SK-N-SH (cell line): Measurements from ENCODE around the gene POT1. TPM values are rescaled to one million over a fixed set of nuclear protein-coding genes. Genes with fewer than 3 reads are reported as not detected.
A peak's percentile ranks its signal among the peaks of the same experiment; 100 is the strongest.

Source experiments
- CTCF ChIA-PET: fragments of 300-600, 350-600 bp; formaldehyde crosslinking; extraction: SDS; loops from one replicate; lab custom pipeline; 2021; lab: Yijun Ruan, JAX
- POLR2A ChIA-PET: fragments of 350-600 bp; sonication (Branson Sonifier 250); formaldehyde crosslinking; extraction: SDS; loops from one replicate; lab custom pipeline; 2020; ENCODE audit warnings: antibody characterized with exemption, inconsistent platforms; lab: Yijun Ruan, JAX
- DNase-seq: peaks from one replicate; pipeline ENCODE4 v3.0.0; 2012
- H2AFZ ChIP-seq: fragments of 200-600 bp; sonication (generic); 2 replicates; pipeline ENCODE4 v1.8.1; 2016; ENCODE audit warnings: antibody characterized with exemption, mild to moderate bottlenecking, low read depth
- H3F3A ChIP-seq: fragments of 200-600 bp; sonication (generic); replicated peaks from 2 replicates; pipeline ENCODE3; 2016; ENCODE audit warnings: antibody characterized with exemption, mild to moderate bottlenecking; ENCODE audit not compliant: insufficient read depth
- H3K27ac ChIP-seq, 2 experiments: fragments of 200-500 bp in 1 of 2; fragments of 200-600 bp in 1 of 2; sonication (Bioruptor generic) in 1 of 2; sonication (generic), shearing (Covaris generic) in 1 of 2; 2 replicates each; pipeline versions ENCODE4 v1.5.1 to v1.6.1; 2014 to 2016; ENCODE audit warnings: low read depth in 2 of 2, inconsistent platforms in 1 of 2, low read length in 1 of 2, mild to moderate bottlenecking in 1 of 2, mixed read lengths in 1 of 2
- H3K27me3 ChIP-seq: fragments of 200-600 bp; sonication (generic), shearing (Covaris generic); 2 replicates; pipeline ENCODE4 v1.6.1; 2016; ENCODE audit warnings: mixed run types; ENCODE audit not compliant: insufficient read depth
- H3K36me3 ChIP-seq, 2 experiments: fragments of 200-500 bp in 1 of 2; fragments of 200-600 bp in 1 of 2; sonication (Bioruptor generic) in 1 of 2; sonication (generic) in 1 of 2; replicated peaks in 1 of 2; 2 replicates each; pipeline versions ENCODE3 to v1.5.1; 2014 to 2016; ENCODE audit warnings: low read length in 1 of 2, mild to moderate bottlenecking in 1 of 2; ENCODE audit not compliant: insufficient read depth in 2 of 2, control insufficient read depth in 1 of 2
- H3K4me1 ChIP-seq, 2 experiments: fragments of 200-500 bp in 1 of 2; fragments of 200-600 bp in 1 of 2; sonication (Bioruptor generic) in 1 of 2; sonication (generic), shearing (Covaris generic) in 1 of 2; 2 replicates each; pipeline versions ENCODE4 v1.5.1 to v1.6.1; 2014 to 2016; ENCODE audit warnings: low read depth in 1 of 2, low read length in 1 of 2, mixed run types in 1 of 2; ENCODE audit not compliant: insufficient read depth in 2 of 2, control insufficient read depth in 1 of 2
- H3K4me2 ChIP-seq: fragments of 200-600 bp; sonication (generic), shearing (Covaris generic); 2 replicates; pipeline ENCODE4 v1.6.1; 2017; ENCODE audit warnings: mixed run types
- H3K4me3 ChIP-seq, 2 experiments: fragments of 200-500 bp in 1 of 2; fragments of 200-600 bp in 1 of 2; sonication (Bioruptor generic) in 1 of 2; sonication (generic), shearing (Covaris generic) in 1 of 2; 2 replicates each; pipeline versions ENCODE4 v1.5.1 to v1.8.1; 2014 to 2016; ENCODE audit warnings: low read depth in 2 of 2, inconsistent platforms in 1 of 2, low read length in 1 of 2, mild to moderate bottlenecking in 1 of 2, mixed read lengths in 1 of 2, moderate library complexity in 1 of 2
- H3K79me2 ChIP-seq: fragments of 200-600 bp; sonication (generic); 2 replicates; pipeline ENCODE4 v1.8.1; 2017; ENCODE audit warnings: mild to moderate bottlenecking; ENCODE audit not compliant: insufficient read depth
- H3K9ac ChIP-seq: fragments of 200-600 bp; sonication (generic); 2 replicates; pipeline ENCODE4 v1.6.1; 2017; ENCODE audit warnings: mixed run types
- H3K9me2 ChIP-seq: fragments of 200-600 bp; sonication (generic); 2 replicates; pipeline ENCODE4 v1.6.1; 2017; ENCODE audit warnings: mixed run types
- H3K9me3 ChIP-seq: fragments of 200-600 bp; sonication (generic); 2 replicates; pipeline ENCODE4 v1.6.1; 2017; ENCODE audit warnings: mixed run types, mild to moderate bottlenecking, moderate library complexity
- H4K20me1 ChIP-seq: fragments of 200-600 bp; sonication (generic); 2 replicates; pipeline ENCODE4 v1.6.1; 2017; ENCODE audit warnings: mild to moderate bottlenecking, mixed run types; ENCODE audit not compliant: insufficient read depth
- CHD2 ChIP-seq: fragments of 150-350 bp; IDR thresholded peaks from 2 replicates; pipeline ENCODE4 v1.6.1; 2018; ENCODE audit warnings: low read length; ENCODE audit not compliant: partially characterized antibody
- EZH2phosphoT487 ChIP-seq: fragments of 200-600 bp; sonication (generic); IDR thresholded peaks from 2 replicates; pipeline ENCODE4 v1.6.1; 2017; ENCODE audit warnings: low read depth, mixed run types, mild to moderate bottlenecking, antibody characterized with exemption, moderate library complexity, borderline replicate concordance
- FOXM1 ChIP-seq: IDR thresholded peaks from 2 replicates; pipeline ENCODE4 v1.4.0; 2012; ENCODE audit warnings: low read depth, mild to moderate bottlenecking
- GABPA ChIP-seq: IDR thresholded peaks from 2 replicates; pipeline ENCODE4 v1.4.0; 2012; ENCODE audit warnings: low read depth, mild to moderate bottlenecking
- GATA2 ChIP-seq: sonication (generic); formaldehyde crosslinking; IDR thresholded peaks from 2 replicates; pipeline ENCODE4 v1.5.0; 2020; ENCODE audit warnings: mild to moderate bottlenecking, missing genetic modification reagents
- JUND ChIP-seq: IDR thresholded peaks from 2 replicates; pipeline ENCODE4 v1.4.0; 2012
- MEF2A ChIP-seq: IDR thresholded peaks from 2 replicates; pipeline ENCODE4 v1.4.0; 2012; ENCODE audit warnings: low read depth, borderline replicate concordance
- NFIC ChIP-seq: IDR thresholded peaks from 2 replicates; pipeline ENCODE4 v1.4.0; 2012; ENCODE audit warnings: borderline replicate concordance
- POLR2AphosphoS5 ChIP-seq: IDR thresholded peaks from 2 replicates; pipeline ENCODE4 v1.6.1; 2012; ENCODE audit warnings: low read depth, low read length
- RAD21 ChIP-seq: IDR thresholded peaks from 2 replicates; pipeline ENCODE4 v1.6.1; 2012; ENCODE audit warnings: mild to moderate bottlenecking, low read length
- RXRA ChIP-seq: IDR thresholded peaks from 2 replicates; pipeline ENCODE4 v1.4.0; 2012; ENCODE audit warnings: low read depth, mild to moderate bottlenecking, borderline replicate concordance
- SMC3 ChIP-seq: IDR thresholded peaks from 2 replicates; pipeline ENCODE4 v1.6.1; 2012; ENCODE audit warnings: low read depth, low read length, improper control_type of control experiment
- TCF12 ChIP-seq: IDR thresholded peaks from 2 replicates; pipeline ENCODE4 v1.4.0; 2012
- TEAD4 ChIP-seq: IDR thresholded peaks from 2 replicates; pipeline ENCODE4 v1.4.0; 2012; ENCODE audit warnings: mild to moderate bottlenecking, borderline replicate concordance; ENCODE audit not compliant: insufficient read depth
- WGBS: methylation state at CpG from one replicate; pipeline ENCODE4 v1.1.6; 2017; ENCODE audit warnings: low lambda C conversion rate; 5-methylcytosine and 5-hydroxymethylcytosine counted together
- polyA plus RNA-seq, 3 experiments: library from polyadenylated mRNA; depleted of rRNA; stranded (reverse); fragments of >200 nt; gene quantifications; 2 replicates each; pipeline ENCODE4 v1.2.3, GENCODE V29; 2012
- TF ChIP-seq, protein P1 (sequence below): fragments of 150-350 bp; IDR thresholded peaks from 2 replicates; pipeline ENCODE4 v1.6.1; 2016; ENCODE audit warnings: mild to moderate bottlenecking, low read depth, low read length
- TF ChIP-seq, protein P2 (sequence below): fragments of 200-600 bp; sonication (generic); IDR thresholded peaks from 2 replicates; pipeline ENCODE4 v1.6.1; 2017; ENCODE audit warnings: antibody characterized with exemption, mild to moderate bottlenecking, moderate library complexity

Gene POT1
- polyA plus RNA-seq, 1 of the 3 experiments (the other 2 are of a cell fraction), result 18.1 TPM

DNA sequence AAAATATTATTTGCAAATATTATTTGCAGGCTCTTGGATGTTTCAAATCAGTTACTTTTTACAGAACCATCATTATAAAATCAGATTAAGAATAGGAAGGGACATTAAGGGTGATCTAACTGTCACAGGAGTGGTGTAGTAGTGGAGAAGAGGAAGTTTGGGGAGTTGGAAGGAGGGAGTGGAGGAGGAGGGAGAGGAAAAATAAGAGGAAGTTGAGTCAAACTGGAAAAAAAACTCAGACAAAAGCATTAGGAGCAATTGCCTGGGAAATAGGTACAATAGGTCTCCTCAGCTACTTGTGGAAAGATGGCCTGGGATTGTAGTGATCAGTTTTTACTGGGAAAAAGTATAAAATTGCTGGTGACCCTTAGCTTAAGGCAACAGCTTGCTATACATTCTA lies 86.3 kb downstream of the POT1 start:
- no peaks in the 10 kb centered on the region for H3K4me1 ChIP-seq
- H3K27me3 ChIP-seq, result no peaks in the 10 kb centered on the region
- no peak for TF ChIP-seq GATA2 (CRISPR knock-in tag)
- TF ChIP-seq RAD21, result no peak
- TF ChIP-seq TEAD4, result no peak
- no peak for TF ChIP-seq MEF2A
- TF ChIP-seq NFIC, result no peak
- no peak for TF ChIP-seq GABPA
- TF ChIP-seq EZH2phosphoT487, result no peak
- TF ChIP-seq JUND, result no peak
- no peak for TF ChIP-seq CHD2
- no peak for TF ChIP-seq POLR2AphosphoS5
- no peak for TF ChIP-seq TCF12
- TF ChIP-seq, protein P1, sequence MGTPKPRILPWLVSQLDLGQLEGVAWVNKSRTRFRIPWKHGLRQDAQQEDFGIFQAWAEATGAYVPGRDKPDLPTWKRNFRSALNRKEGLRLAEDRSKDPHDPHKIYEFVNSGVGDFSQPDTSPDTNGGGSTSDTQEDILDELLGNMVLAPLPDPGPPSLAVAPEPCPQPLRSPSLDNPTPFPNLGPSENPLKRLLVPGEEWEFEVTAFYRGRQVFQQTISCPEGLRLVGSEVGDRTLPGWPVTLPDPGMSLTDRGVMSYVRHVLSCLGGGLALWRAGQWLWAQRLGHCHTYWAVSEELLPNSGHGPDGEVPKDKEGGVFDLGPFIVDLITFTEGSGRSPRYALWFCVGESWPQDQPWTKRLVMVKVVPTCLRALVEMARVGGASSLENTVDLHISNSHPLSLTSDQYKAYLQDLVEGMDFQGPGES, result no peak
- TF ChIP-seq FOXM1, result no peak
- no peaks in the 10 kb centered on the region for H3K9me3 ChIP-seq
- H3K4me3 ChIP-seq, result no peak overlapping the region
- no peaks in the 10 kb centered on the region for H3K9me2 ChIP-seq
- no peak overlapping the region for H2AFZ ChIP-seq
- H3K9ac ChIP-seq, result no peak overlapping the region
- no peaks in the 10 kb centered on the region for H3K79me2 ChIP-seq
- H4K20me1 ChIP-seq, result no peaks in the 10 kb centered on the region
- POLR2A ChIA-PET, result no interaction called here
- DNase-seq, result no peak
- H3K36me3 ChIP-seq, result peaks cover 47 to 51% of the 10 kb centered on the region in 2 experiments
- CTCF ChIA-PET, result interaction anchor here (0.8 to 1.9 kb wide), 7 partner anchors 10 to 1046 kb away, joined by 3 to 5 read pairs (median 4); no protein-coding TSS in a partner anchor
- H3F3A ChIP-seq, result no peaks in the 10 kb centered on the region
- no peak overlapping the region for H3K4me2 ChIP-seq
- H3K27ac ChIP-seq, result no peak overlapping the region

DNA sequence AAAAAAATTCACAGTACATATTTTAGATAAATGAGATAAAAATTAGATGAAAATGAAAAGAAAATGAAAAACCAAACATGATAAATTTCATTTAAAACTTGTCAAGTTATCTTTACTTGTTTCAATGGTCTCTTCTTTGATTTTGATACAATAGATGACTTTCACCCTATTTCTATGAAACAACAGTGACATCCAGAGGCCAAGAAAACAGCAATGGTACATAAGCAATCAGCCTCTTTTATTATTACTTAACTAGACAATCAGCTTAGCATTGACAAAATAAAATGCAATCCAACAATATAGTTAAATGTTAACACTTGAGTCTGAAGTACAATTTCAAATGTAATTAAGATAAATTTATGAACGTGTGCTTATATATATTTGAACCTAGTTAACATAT lies 89.2 kb downstream of the POT1 start:
- H3K79me2 ChIP-seq, result no peaks in the 10 kb centered on the region
- no peaks in the 10 kb centered on the region for H4K20me1 ChIP-seq
- TF ChIP-seq SMC3, result peak; percentile 33; the same call in 1 of the 2 replicates
- no peak for TF ChIP-seq RXRA
- TF ChIP-seq, protein P2, sequence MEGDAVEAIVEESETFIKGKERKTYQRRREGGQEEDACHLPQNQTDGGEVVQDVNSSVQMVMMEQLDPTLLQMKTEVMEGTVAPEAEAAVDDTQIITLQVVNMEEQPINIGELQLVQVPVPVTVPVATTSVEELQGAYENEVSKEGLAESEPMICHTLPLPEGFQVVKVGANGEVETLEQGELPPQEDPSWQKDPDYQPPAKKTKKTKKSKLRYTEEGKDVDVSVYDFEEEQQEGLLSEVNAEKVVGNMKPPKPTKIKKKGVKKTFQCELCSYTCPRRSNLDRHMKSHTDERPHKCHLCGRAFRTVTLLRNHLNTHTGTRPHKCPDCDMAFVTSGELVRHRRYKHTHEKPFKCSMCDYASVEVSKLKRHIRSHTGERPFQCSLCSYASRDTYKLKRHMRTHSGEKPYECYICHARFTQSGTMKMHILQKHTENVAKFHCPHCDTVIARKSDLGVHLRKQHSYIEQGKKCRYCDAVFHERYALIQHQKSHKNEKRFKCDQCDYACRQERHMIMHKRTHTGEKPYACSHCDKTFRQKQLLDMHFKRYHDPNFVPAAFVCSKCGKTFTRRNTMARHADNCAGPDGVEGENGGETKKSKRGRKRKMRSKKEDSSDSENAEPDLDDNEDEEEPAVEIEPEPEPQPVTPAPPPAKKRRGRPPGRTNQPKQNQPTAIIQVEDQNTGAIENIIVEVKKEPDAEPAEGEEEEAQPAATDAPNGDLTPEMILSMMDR, result peak; percentile 43
- peak; percentile 66 for TF ChIP-seq RAD21
- H3K36me3 ChIP-seq, result peaks cover 35 to 44% of the 10 kb centered on the region in 2 experiments
- CTCF ChIA-PET, result interaction anchor here (0.7 to 1.5 kb wide), 4 partner anchors 12 to 1237 kb away, joined by 3 to 4 read pairs (median 3); no protein-coding TSS in a partner anchor
- H3K4me1 ChIP-seq, result no peaks in the 10 kb centered on the region
- peak; percentile 25 for DNase-seq
- H3F3A ChIP-seq, result no peaks in the 10 kb centered on the region
- no peaks in the 10 kb centered on the region for H3K27me3 ChIP-seq
- no peak overlapping the region for H2AFZ ChIP-seq
- no peaks in the 10 kb centered on the region for H3K9me2 ChIP-seq
- no peaks in the 10 kb centered on the region for H3K9me3 ChIP-seq
- POLR2A ChIA-PET, result interaction anchor here (0.6 kb wide), 1 partner anchor 536 kb away, joined by 3 read pairs; no protein-coding TSS in a partner anchor
- H3K9ac ChIP-seq, result no peak overlapping the region
- no peak overlapping the region for H3K27ac ChIP-seq
- no peak overlapping the region for H3K4me2 ChIP-seq
- 91% methylated on average over 1 of the region's 1 CpG for WGBS
- H3K4me3 ChIP-seq, result no peak overlapping the region
